GM15510 (cell line): ENCODE measurements around the gene BICRAL.

ENCODE experiments used
- POLR2A ChIP-seq: IDR thresholded peaks from 3 replicates; pipeline ENCODE4 v1.6.1; 2011; ENCODE audit warnings: borderline replicate concordance; ENCODE audit not compliant: insufficient read length; ENCODE audit errors: extremely low read depth

The BICRAL gene

DNA sequence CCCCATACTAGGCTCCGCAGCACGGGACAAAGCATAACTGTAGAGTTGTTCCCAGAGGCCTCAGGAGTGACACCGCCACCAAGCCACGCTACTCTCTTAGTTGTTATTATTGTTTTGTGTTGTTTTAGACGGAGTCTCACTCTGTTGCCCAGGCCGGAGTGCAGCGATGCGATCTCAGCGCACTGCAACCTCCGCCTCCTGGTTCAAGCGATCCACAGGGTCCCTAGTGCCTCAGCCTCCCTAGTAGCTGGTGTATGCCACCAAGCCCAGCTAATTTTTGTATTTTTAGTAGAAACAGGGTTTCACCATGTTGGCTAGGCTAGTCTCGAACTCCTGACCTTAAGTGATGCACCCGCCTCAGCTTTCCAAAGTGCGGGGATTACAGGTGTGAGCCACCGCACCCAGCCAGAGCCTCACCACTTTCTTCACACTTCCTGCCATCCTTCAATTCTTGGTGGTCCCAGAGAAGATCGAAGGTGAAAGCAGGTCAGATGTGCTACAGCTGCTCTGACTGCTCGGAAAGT, 109.4 kb downstream of the BICRAL start:
- TF ChIP-seq POLR2A: no peak

GRCh38 chr6:42896178-42896719, 114.4 kb downstream of the BICRAL start:
- TF ChIP-seq POLR2A: no peak

- no peak for TF ChIP-seq POLR2A
Measured at GRCh38 chr6:42898891-42899361, 117.1 kb downstream of the BICRAL start.

DNA sequence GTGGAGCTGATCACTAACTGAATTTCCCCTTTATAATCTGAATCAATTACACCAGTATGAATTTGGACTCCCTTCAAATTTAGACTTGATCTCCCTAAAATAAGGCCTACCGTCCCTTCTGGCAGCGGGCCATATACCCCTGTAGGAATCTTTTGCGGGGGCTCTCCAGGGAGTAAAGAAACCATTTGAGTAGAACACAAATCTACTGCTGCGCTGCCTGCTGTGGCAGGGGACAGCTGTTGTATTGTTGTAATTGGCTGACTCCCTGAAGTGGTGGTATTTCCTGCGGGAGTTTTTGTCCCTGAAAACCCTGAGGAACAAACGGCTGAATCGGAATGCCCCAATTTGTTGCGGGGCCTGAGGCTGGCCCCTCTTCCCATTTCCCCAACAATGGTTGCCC, 118.0 kb downstream of the BICRAL start:
- no peak for TF ChIP-seq POLR2A

- TF ChIP-seq POLR2A: no peak
Measured at GRCh38 chr6:42901538-42901957, 119.7 kb downstream of the BICRAL start.

- TF ChIP-seq POLR2A: no peak
Measured at GRCh38 chr6:42904467-42904866, 122.6 kb downstream of the BICRAL start.

GRCh38 chr6:42907336-42907735, 125.5 kb downstream of the BICRAL start:
- no peak for TF ChIP-seq POLR2A

DNA sequence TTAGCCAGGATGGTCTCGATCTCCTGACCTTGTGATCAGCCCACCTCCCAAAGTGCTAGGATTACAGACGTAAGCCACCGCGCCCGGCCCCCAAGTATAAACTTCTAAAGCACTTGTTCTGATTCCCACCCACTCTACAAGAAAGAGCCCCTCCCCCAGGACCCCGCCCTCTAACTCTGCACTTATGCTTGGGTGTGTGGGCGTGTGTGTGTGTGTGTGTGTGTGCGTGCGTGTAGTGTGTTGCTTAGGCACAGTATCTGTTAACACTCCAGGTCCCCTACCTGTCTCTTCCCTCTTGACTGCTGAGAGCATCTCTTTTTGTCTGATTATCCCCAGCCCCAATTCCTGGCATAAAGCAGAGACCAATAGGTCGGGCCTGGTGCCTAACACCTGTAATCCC, 128.0 kb downstream of the BICRAL start:
- TF ChIP-seq POLR2A: no peak

DNA sequence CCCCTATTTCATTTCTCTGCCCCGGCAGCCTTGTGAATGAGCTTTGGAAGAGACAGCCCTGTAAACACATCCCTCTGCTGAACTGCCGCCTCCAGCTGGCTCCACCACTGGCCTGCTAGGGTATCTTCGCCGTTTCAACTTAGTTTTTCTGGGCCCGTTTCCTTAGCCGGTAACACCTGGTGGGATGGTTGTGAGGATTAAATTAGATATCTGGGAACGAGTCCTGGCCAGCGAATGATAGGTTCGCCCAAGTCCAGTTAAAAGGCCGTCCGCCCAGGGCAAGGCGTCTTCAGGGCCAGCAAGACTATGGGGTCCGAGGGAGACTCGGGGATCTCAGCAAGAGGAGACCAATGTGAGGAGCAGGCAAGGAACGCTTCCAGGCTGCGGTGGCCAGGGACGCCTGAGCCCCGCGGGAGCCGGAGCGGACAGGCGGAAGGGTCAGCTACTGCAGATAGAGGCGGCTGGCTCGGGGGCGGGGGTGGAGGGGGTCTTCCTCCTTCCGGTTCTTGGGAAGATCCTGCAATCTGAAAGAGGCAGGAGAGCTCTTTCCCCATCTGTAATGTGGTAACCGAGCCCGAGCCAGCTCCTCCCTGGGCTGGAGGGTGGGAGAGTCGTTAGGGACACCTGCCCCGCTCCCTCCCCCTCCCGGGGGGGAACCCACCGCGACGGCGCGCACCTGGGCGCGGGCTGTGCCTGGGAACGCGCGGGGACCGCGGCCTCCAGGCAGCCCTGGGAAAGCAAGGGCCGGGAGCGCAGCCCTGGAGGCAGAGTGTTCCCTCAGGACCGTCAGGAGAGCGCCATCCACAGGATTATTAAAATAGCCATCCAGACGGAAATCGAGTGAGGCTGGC, 129.5 kb downstream of the BICRAL start:
- TF ChIP-seq POLR2A: no peak

GRCh38 chr6:42914546-42914945, 132.7 kb downstream of the BICRAL start:
- TF ChIP-seq POLR2A: no peak

DNA sequence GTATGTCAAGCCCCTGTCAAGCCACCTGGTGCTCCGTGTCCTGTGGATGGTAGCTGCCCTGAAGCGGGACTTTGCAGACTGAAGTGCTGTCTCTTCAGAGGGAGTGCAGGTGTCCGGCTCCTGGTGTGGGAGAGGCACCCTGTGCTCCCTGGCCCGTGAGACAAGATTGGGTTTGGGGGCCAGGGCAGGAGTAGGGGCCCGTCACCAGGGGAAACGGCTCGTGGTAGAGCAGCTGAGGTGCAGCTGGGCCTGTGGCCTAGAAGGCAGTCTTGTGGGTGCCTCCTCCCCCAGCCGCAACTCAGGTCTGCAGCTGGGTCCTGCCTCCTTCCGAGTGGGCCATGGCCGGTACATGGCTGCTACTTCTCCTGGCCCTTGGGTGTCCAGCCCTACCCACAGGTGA, 133.9 kb downstream of the BICRAL start, which contains the start of gene PTCRA:
PTCRA (plus strand) TSS at position 322 of the 400 bp plus-strand sequence; CDS start at position 339, 17 bp downstream.
- no peak for TF ChIP-seq POLR2A

DNA sequence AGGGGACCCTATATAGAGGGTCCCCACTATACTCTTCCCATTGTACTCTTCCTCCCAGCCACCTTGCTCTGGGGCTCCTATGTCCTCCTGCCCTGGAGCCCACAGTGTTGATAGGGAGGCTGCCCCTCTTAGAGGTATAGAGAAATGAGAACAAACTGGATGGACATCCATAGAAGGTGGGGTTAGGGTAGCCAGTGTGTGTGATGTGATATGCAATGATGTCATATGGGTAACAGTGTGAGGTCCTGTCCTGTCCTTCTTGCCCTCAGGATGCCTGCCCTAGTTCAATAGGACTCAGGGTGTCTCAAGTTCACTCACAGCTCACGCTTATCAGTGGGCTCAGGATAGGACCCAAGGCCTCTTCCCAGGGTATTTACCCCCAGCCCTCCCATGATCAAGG, 134.4 kb downstream of the BICRAL start:
- TF ChIP-seq POLR2A: no peak
